ENCODE results near the gene PDCD7.

GRCh38 chr15:65130941-65131340 is 2.7 kb downstream of the PDCD7 start:
- TF ChIP-seq CTCF (conservative IDR thresholded peaks at IDR 0.05) (no peak), EZH2 (IDR thresholded peaks at IDR 0.05; ENCODE audit: low read depth) (no peak)
